ENCODE results near the gene PKD2L1. TPM values are rescaled to one million over a fixed set of nuclear protein-coding genes. Genes with fewer than 3 reads are reported as not detected.
A peak's percentile ranks its signal among the peaks of the same experiment; 100 is the strongest.

The PKD2L1 gene
- total RNA-seq, 1 donor = not detected

GRCh38 chr10:100353770-100354485 lies 23.9 kb upstream of the PKD2L1 start:
- peaks cover 19% of the 10 kb centered on the region for H3K79me2 ChIP-seq (ENCODE audit: insufficient read depth, low read length)
- H3K36me3 ChIP-seq (ENCODE audit: insufficient read depth, low read length) = peaks cover 41% of the 10 kb centered on the region
- H2AFZ ChIP-seq (ENCODE audit: low read length) = no peak overlapping the region
- DNase-seq (ENCODE audit: insufficient read length, low spot score, missing footprints) = no peak
- H3K9me3 ChIP-seq (ENCODE audit: low read depth, low read length) = no peaks in the 10 kb centered on the region
- H3K27ac ChIP-seq (ENCODE audit: low read depth, low read length) = no peak overlapping the region
- H3K4me1 ChIP-seq (ENCODE audit: insufficient read depth, low read length) = no peaks in the 10 kb centered on the region
- TF ChIP-seq CTCF (IDR thresholded peaks at IDR 0.05; ENCODE audit: extremely low read depth, low read depth, low read length) = no peak
- H3K27me3 ChIP-seq (ENCODE audit: insufficient read depth, low read length) = no peaks in the 10 kb centered on the region
- H4K20me1 ChIP-seq (ENCODE audit: insufficient read depth, low read length) = peaks cover 2% of the 10 kb centered on the region
- H3K4me3 ChIP-seq (ENCODE audit: insufficient read depth, low read length) = no peak overlapping the region
- no peak overlapping the region for H3K4me2 ChIP-seq (ENCODE audit: insufficient read depth, low read length)

- Histone ChIP-seq H3K9me3 (ENCODE audit: low read depth, low read length) (no peaks in the 10 kb centered on the region), H3K4me2 (ENCODE audit: insufficient read depth, low read length) (no peak overlapping the region), H3K4me3 (ENCODE audit: insufficient read depth, low read length) (no peak overlapping the region), H4K20me1 (ENCODE audit: insufficient read depth, low read length) (peaks cover 11% of the 10 kb centered on the region), H3K27me3 (ENCODE audit: insufficient read depth, low read length) (no peaks in the 10 kb centered on the region), H2AFZ (ENCODE audit: low read length) (no peak overlapping the region), H3K79me2 (ENCODE audit: insufficient read depth, low read length) (peaks cover 38% of the 10 kb centered on the region), H3K36me3 (ENCODE audit: insufficient read depth, low read length) (peaks cover 34% of the 10 kb centered on the region), H3K27ac (ENCODE audit: low read depth, low read length) (no peak overlapping the region), H3K4me1 (ENCODE audit: insufficient read depth, low read length) (peaks cover 4% of the 10 kb centered on the region)
- TF ChIP-seq CTCF (IDR thresholded peaks at IDR 0.05; ENCODE audit: extremely low read depth, low read depth, low read length) = no peak
- DNase-seq (ENCODE audit: insufficient read length, low spot score, missing footprints) = no peak
Observed at GRCh38 chr10:100350914-100351485, 21.0 kb upstream of the PKD2L1 start.

- H3K27me3 ChIP-seq (ENCODE audit: insufficient read depth, low read length) = no peaks in the 10 kb centered on the region
- H3K36me3 ChIP-seq (ENCODE audit: insufficient read depth, low read length) = peaks cover 22% of the 10 kb centered on the region
- H3K4me3 ChIP-seq (ENCODE audit: insufficient read depth, low read length) = no peak overlapping the region
- no peak for TF ChIP-seq CTCF (IDR thresholded peaks at IDR 0.05; ENCODE audit: extremely low read depth, low read depth, low read length)
- peaks cover 38% of the 10 kb centered on the region for H3K79me2 ChIP-seq (ENCODE audit: insufficient read depth, low read length)
- no peak overlapping the region for H2AFZ ChIP-seq (ENCODE audit: low read length)
- H3K4me2 ChIP-seq (ENCODE audit: insufficient read depth, low read length) = no peak overlapping the region
- DNase-seq (ENCODE audit: insufficient read length, low spot score, missing footprints) = no peak
- H3K9me3 ChIP-seq (ENCODE audit: low read depth, low read length) = no peaks in the 10 kb centered on the region
- H3K4me1 ChIP-seq (ENCODE audit: insufficient read depth, low read length) = peaks cover 11% of the 10 kb centered on the region
- H4K20me1 ChIP-seq (ENCODE audit: insufficient read depth, low read length) = peaks cover 11% of the 10 kb centered on the region
- H3K27ac ChIP-seq (ENCODE audit: low read depth, low read length) = no peak overlapping the region
Observed at GRCh38 chr10:100349672-100350071, 19.6 kb upstream of the PKD2L1 start.

GRCh38 chr10:100349087-100349486 lies 19.1 kb upstream of the PKD2L1 start:
- peak overlapping the region; percentile 93 for H3K4me2 ChIP-seq (ENCODE audit: insufficient read depth, low read length)
- peaks cover 11% of the 10 kb centered on the region for H4K20me1 ChIP-seq (ENCODE audit: insufficient read depth, low read length)
- no peaks in the 10 kb centered on the region for H3K9me3 ChIP-seq (ENCODE audit: low read depth, low read length)
- H3K4me3 ChIP-seq (ENCODE audit: insufficient read depth, low read length) = no peak overlapping the region
- TF ChIP-seq CTCF (IDR thresholded peaks at IDR 0.05; ENCODE audit: extremely low read depth, low read depth, low read length) = no peak
- no peaks in the 10 kb centered on the region for H3K27me3 ChIP-seq (ENCODE audit: insufficient read depth, low read length)
- H3K36me3 ChIP-seq (ENCODE audit: insufficient read depth, low read length) = peaks cover 17% of the 10 kb centered on the region
- no peak for DNase-seq (ENCODE audit: insufficient read length, low spot score, missing footprints)
- peaks cover 38% of the 10 kb centered on the region for H3K79me2 ChIP-seq (ENCODE audit: insufficient read depth, low read length)
- peaks cover 11% of the 10 kb centered on the region for H3K4me1 ChIP-seq (ENCODE audit: insufficient read depth, low read length)
- no peak overlapping the region for H2AFZ ChIP-seq (ENCODE audit: low read length)
- H3K27ac ChIP-seq (ENCODE audit: low read depth, low read length) = no peak overlapping the region

All from osteoblast (primary cell).